HT1080 (cell line): ENCODE data around the gene GOLGA5. TPM values are rescaled to one million over a fixed set of nuclear protein-coding genes. Genes with fewer than 3 reads are reported as not detected.
"Not testable (repeated sequence)": the region's sequence is repeated elsewhere in the genome, so short reads cannot be mapped to it uniquely, and the experiment has no call there.

Experiments
- DNase-seq: peaks from one replicate; pipeline ENCODE4 v3.0.0-alpha.2; 2015; ENCODE audit warnings: low read depth
- polyA plus RNA-seq, 2 experiments: library from polyadenylated mRNA; depleted of rRNA; stranded (reverse); fragments of >200 nt; gene quantifications; 2 replicates each; pipeline ENCODE4 v1.2.3, GENCODE V29; 2015
- total RNA-seq: library from RNA; depleted of rRNA; stranded (reverse); fragments of >200 nt; shearing (Covaris generic); gene quantifications from 2 replicates; pipeline ENCODE4 v1.2.3, GENCODE V29; 2014; rRNA removed

The GOLGA5 gene
- total RNA-seq: 20.4 and 23.6 TPM in 2 replicates
- polyA plus RNA-seq (2015; cell fraction: cytosol; rRNA removed): 33.5 and 42.2 TPM in 2 replicates
- polyA plus RNA-seq (2015; cell fraction: nucleus; rRNA removed): 14.8 and 19.9 TPM in 2 replicates

GRCh38 chr14:92793709-92794546 lies at the start of gene GOLGA5:
Gene GOLGA5 (plus strand): TSS chr14:92794305. CDS start chr14:92797438, 3,133 bp downstream.
- peak; percentile 98 for DNase-seq

GRCh38 chr14:92747701-92748258 lies 46.3 kb upstream of the GOLGA5 start:
- no peak for DNase-seq

- DNase-seq: peak; percentile 87
Measured at GRCh38 chr14:92748259-92749016, 45.7 kb upstream of the GOLGA5 start, which contains the start of gene LGMN. Gene LGMN (minus strand): TSS chr14:92748627. CDS start chr14:92732786, 15,841 bp downstream.

- not testable (repeated sequence) for DNase-seq
Measured at GRCh38 chr14:92750222-92750728, 43.8 kb upstream of the GOLGA5 start.

DNA sequence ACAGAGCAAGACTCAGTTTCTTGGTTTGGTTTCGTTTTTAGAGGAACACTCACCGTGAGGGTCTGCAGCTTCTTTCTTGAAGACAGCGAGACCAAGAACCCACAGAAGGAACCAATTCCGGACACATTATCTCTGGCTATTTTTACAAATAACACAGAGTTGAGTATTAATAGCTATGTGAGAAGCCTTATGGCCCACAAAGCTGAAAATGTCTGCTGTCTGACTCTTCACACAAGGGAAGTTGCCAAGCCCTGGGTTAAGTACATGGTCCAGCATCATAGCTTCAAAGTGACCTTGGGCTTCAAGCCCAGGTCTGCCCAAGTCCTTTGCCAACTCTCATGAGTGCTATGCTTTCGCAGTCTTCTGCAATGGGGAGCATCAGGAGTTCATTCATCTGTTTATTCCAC lies 43.1 kb upstream of the GOLGA5 start:
- no peak for DNase-seq

DNA sequence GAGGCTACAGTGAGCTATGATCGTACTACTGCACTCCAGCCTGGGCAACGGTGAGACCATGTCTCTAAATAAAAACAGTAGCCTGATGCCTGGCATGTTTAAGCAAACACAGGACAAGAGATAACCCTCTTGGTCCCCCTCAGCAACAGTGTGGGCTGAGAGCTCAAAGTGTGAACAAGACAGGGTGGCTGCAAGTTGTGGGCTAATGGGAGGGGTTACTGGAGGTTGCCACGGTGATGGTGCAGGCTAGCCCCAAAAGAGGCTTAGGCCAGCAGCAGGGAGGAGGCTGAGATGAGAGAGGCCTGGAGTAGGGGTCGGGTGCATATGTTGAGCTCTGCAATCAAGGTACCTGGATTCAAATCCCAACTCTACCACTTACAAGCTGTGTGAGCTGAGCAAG lies 42.3 kb upstream of the GOLGA5 start:
- no peak for DNase-seq

GRCh38 chr14:92753250-92753649 lies 40.9 kb upstream of the GOLGA5 start:
- no peak for DNase-seq

GRCh38 chr14:92754966-92755365 lies 39.1 kb upstream of the GOLGA5 start:
- no peak for DNase-seq

GRCh38 chr14:92755495-92755894 lies 38.6 kb upstream of the GOLGA5 start:
- DNase-seq: no peak

- DNase-seq: peak; percentile 30
Measured at GRCh38 chr14:92756446-92756845, 37.7 kb upstream of the GOLGA5 start.

DNA sequence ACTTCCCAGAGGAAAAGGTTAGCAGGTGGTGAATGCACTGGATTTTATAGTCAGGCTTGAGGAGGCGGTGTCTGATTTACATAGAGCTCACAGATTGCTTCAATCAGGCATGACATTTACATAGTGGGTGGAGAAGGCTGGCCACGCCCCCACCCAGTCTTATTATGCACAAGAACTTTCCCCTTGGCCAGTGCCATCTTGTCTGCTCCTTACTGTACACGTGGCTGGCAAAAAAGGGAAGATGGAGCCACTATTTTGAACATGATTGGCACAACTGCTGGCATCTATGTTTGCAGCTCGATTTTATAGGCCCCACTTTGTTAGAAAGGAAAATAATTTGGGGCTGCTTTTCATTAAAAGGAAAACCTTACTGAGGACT lies 34.8 kb upstream of the GOLGA5 start:
- peak; percentile 40 for DNase-seq

GRCh38 chr14:92759679-92760523 lies 34.2 kb upstream of the GOLGA5 start:
- no peak for DNase-seq

DNA sequence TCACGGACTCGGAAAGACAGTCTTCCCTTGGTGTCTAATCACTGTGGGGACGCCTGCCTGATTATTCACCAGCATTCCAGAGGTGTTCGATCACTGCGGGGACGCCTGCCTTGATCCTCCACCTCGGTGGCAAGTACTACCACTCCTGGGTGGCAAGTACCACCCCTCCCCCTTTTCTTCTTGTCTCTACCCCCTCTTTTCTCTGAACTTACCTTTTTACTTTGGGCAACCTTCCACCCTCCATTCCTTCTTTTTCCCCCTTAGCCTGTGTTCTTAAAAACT lies 33.6 kb upstream of the GOLGA5 start:
- no peak for DNase-seq

DNA sequence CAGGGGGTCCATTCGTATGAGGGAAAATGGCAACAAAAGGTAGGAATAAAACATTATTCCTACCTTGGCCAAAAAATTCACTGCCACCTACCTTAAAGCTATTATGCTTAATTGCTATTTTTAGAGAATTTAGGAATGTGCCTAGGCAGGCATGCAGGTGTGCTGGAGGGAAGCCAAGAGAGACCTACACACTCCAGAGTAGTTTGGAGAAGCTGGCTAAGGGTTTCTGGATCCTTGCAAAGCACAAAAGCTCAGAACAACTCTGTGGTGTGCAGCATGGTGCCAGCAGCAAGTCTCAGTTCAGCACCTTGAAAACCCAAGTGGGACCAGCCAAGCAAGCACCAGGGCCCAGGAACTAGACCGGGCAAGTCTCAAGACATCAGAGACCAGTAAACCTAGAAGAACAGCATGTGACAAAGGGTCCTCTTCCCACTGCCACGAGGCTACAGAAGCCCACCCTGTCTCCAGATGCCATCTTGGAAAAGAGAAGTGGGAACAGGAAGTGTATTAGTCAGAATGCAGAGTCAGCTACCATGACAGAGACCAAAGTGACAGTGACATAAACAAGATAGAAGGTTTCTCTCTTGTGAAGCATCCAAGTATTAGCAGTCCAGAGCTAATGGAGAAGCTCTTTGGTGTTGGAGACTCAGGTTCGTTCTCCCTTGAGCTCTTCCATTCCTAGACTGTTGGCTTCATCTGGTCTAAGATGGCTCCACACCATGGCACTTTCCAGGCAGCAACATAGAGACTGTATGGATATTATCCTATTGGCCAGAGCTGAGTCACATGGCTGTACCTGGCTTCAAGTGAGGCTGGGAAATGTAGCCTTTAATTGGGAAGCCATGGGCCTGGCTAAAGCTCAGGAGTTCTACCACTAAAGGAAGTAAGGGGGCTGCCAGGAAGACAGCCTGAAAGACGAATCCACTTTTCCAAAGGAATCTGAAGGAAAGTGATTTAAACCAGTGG lies 30.2 kb upstream of the GOLGA5 start:
- peak; percentile 47 for DNase-seq

DNA sequence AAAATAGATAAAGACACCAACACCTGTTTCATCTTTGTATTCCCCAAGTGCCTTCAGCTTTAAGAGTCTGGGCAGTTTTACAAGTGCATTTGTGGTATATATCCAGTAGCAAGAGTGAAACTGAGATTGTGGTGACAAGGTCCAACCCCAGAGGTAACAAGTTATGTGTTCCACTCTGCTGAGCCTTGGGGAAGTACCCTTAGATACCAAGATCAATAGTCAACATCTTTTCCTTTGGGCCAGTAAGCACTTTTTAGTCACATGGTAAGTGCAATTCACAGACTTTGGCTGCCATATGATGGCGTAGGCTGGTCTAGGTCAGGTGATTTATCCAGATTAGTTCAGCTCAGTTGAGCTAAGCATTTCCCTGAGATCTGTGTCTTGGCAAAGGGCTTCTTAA lies 25.9 kb upstream of the GOLGA5 start:
- DNase-seq: not testable (repeated sequence)

GRCh38 chr14:92768795-92769194 lies 25.3 kb upstream of the GOLGA5 start:
- no peak for DNase-seq

DNA sequence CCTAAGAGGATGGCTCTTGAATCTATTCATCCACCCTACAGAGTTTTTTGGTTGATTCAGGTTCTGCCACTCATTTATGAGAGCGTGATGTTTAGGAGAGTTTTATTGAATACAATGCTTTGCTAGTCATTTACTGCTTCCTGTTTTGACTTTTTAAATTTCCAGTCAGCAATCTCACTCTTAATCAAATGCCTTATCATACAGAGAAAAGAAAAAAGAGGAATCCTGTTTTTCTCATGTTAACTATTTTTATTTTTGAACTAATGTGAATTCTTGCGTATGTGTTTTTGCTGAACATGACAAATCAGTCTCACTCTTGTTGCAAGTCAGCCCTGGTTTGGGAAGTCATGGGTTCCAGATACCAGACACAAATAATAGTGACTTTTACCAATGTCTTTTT lies 23.6 kb upstream of the GOLGA5 start:
- no peak for DNase-seq

DNA sequence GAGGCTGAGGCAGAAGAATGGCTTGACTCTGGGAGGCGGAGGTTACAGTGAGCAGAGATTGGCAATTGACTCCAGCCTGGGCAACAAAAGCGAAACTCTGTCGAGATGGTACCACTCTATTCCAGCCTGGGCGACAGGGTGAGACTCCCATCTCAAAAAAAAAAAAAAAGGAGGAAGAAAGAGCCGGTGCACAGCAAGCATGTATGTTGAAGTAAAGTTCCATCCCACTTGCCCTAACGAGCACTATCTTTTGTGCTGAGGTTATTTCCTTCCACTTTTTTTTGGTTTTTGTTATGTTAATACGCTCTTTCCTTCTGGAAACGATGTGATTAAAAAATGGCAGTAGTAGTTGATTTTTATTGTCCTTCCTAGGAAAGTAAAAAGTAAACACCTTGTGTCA lies 19.5 kb upstream of the GOLGA5 start:
- no peak for DNase-seq

- DNase-seq: not testable (repeated sequence)
Measured at GRCh38 chr14:92775292-92775691, 18.8 kb upstream of the GOLGA5 start.
